Mammary microvascular endothelial cell (primary cell): Measurements from ENCODE around the gene SRGAP2. TPM values are rescaled to one million over a fixed set of nuclear protein-coding genes. Genes with fewer than 3 reads are reported as not detected.

Experiments
- total RNA-seq: library from RNA; depleted of rRNA; stranded (reverse); fragments of >200 nt; gene quantifications from 2 replicates; pipeline ENCODE4 v1.2.3, GENCODE V29; 2015

SRGAP2 gene
- 49.5 and 73.1 TPM in 2 replicates for total RNA-seq

DNA sequence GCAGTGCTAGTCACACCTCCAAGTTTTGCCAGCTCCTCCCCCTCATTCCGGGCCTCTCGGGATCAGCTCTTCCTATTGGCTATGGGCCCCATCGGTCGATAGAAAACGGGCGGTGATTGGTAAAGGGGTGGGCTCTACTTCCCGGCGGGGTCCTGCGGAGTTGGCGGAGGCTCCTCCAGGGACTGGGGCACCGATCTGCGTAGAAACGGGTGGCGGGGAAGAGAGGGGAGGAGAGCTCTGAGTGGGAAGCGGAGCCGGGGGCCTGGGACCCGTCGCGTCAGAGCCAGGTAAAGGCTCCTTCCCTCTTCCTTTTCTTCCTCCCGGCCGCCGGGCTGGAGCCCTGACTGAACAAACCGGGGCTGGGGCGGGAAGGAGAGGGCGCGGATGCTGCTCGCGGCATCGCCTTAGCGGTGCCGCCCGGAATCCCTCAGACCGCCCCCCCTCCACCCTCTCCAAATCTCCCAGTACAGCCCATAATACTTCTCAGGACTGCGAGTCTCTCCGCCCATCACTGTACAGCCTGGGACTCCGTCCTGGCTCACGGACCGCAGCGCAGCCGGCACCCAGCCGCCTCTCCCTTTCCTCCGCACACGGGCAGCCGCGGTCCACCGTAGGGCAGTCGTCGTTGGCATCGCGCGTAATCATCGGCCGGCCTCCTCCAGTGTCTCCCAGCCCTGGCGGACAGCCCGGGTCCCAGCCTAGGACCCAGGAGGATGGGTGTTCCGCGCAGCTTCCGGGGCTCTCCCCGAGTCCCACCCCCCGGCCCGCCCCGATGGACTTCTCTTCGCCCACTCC lies at the start of gene SRGAP2:
SRGAP2 (plus strand) TSS at position 178 of the 795 bp plus-strand sequence. CDS start 2,430 bp downstream, outside the sequence.

DNA sequence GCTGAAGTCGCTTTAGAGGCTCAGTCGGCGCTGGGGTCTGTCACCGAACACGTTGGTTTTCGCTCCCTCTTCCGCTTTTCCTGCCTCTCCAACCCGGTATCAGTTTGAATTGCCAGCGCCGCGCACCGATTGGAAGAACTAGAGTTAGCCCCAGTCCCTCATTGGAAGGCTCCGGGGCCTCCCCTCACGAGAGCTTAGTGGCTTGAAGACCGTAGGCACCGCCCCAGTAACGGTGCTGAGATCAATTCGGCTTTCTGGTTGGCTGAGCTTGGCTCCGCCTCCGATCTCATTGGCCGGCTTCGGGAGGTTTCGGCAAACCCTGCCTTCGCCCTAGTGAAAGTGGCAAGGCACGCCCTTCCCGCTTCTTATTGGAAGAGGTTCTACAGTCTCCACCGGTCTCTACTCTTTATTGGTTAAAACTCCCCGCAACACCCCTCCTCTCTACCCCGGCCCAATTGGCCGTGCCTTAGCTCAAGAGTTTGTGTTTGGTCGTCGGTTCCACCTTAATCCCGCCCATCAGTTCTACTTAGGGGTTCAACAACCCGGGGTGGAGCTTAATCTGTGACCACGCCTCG lies 465 bp upstream of the SRGAP2 start, which contains the start of gene FAM72A:
FAM72A (minus strand) TSS at position 51 of the 575 bp plus-strand sequence. CDS start 814 bp downstream, outside the sequence.

Other genes starting within 250 kb of the SRGAP2 start
- 0.10 TPM in 1 of 2 replicates, not detected in the other for gene RAB7B, start 200.1 kb upstream of the SRGAP2 start, total RNA-seq
- gene CTSE, start 179.6 kb upstream of the SRGAP2 start, total RNA-seq = not detected in 2 replicates
- not detected in 2 replicates for gene RHEX, start 150.4 kb upstream of the SRGAP2 start, total RNA-seq
- not detected in 2 replicates for gene AVPR1B, start 86.2 kb upstream of the SRGAP2 start, total RNA-seq
- 7.9 TPM in 2 replicates for gene FAM72A, start 702 bp upstream of the SRGAP2 start, total RNA-seq